LNCaP clone FGC (cell line): ENCODE results near the gene COX7B2.
A peak's percentile ranks its signal among the peaks of the same experiment; 100 is the strongest.

Experiments
- DNase-seq: peaks from one replicate; pipeline ENCODE4 v3.0.0-alpha.2; 2011; ENCODE audit warnings: low read depth
- H3K4me3 ChIP-seq: 2 replicates; pipeline ENCODE4 v1.5.1; 2011; ENCODE audit warnings: mild to moderate bottlenecking, low read depth, low read length, control low read depth
- CTCF ChIP-seq: IDR thresholded peaks from 2 replicates; pipeline ENCODE4 v1.5.1; 2012; ENCODE audit warnings: mild to moderate bottlenecking; ENCODE audit not compliant: control insufficient read depth, insufficient read depth; ENCODE audit errors: extremely low read depth

Gene COX7B2

GRCh38 chr4:46900082-46900481 is 9.0 kb downstream of the COX7B2 start:
- no peak for TF ChIP-seq CTCF
- DNase-seq, result no peak
- no peak overlapping the region for H3K4me3 ChIP-seq

- H3K4me3 ChIP-seq, result no peak overlapping the region
- no peak for DNase-seq
- TF ChIP-seq CTCF, result no peak
Measured at GRCh38 chr4:46894826-46895225, 14.2 kb downstream of the COX7B2 start.

GRCh38 chr4:46890056-46890455 is 19.0 kb downstream of the COX7B2 start:
- TF ChIP-seq CTCF, result no peak
- H3K4me3 ChIP-seq, result no peak overlapping the region
- DNase-seq, result no peak

GRCh38 chr4:46889410-46889809 is 19.6 kb downstream of the COX7B2 start:
- no peak for DNase-seq
- no peak overlapping the region for H3K4me3 ChIP-seq
- no peak for TF ChIP-seq CTCF

- peak; percentile 53 for TF ChIP-seq CTCF
- no peak overlapping the region for H3K4me3 ChIP-seq
- no peak for DNase-seq
Measured at GRCh38 chr4:46886711-46887110, 22.3 kb downstream of the COX7B2 start.

- DNase-seq, result no peak
- TF ChIP-seq CTCF, result no peak
- H3K4me3 ChIP-seq, result no peak overlapping the region
Measured at GRCh38 chr4:46878641-46879040, 30.4 kb downstream of the COX7B2 start.

- no peak for DNase-seq
- H3K4me3 ChIP-seq, result no peak overlapping the region
- no peak for TF ChIP-seq CTCF
Measured at GRCh38 chr4:46874811-46875210, 34.2 kb downstream of the COX7B2 start.
